ENCODE results near the gene SRGAP1. TPM values are rescaled to one million over a fixed set of nuclear protein-coding genes. Genes with fewer than 3 reads are reported as not detected.
A peak's percentile ranks its signal among the peaks of the same experiment; 100 is the strongest.

The SRGAP1 gene
- total RNA-seq (2014; rRNA removed; shearing (Covaris generic)): 3.7 and 4.1 TPM in 2 replicates

GRCh38 chr12:63844391-63845341 is at the start of gene SRGAP1:
TSS of gene SRGAP1 (plus strand) at chr12:63844700. CDS start at chr12:63844817, 117 bp downstream.
- no peaks in the 10 kb centered on the region for H3K9me3 ChIP-seq (replicated peaks)
- peaks cover 6% of the 10 kb centered on the region for H3K36me3 ChIP-seq
- peak within 1 kb of the TSS; percentile 87 for H3K4me3 ChIP-seq
- H3K27me3 ChIP-seq (replicated peaks): no peaks in the 10 kb centered on the region
- H3K27ac ChIP-seq: peak within 1 kb of the TSS; percentile 78
- H3K4me1 ChIP-seq (replicated peaks): peaks cover 15% of the 10 kb centered on the region
- DNase-seq (ENCODE audit: low read depth in 1 of 2, low spot score in 2 of 2): peak; percentile 58 to 75

- H3K4me1 ChIP-seq (replicated peaks): no peaks in the 10 kb centered on the region
- no peaks in the 10 kb centered on the region for H3K27me3 ChIP-seq (replicated peaks)
- no peaks in the 10 kb centered on the region for H3K9me3 ChIP-seq (replicated peaks)
- no peak for DNase-seq (ENCODE audit: low read depth in 1 of 2, low spot score in 2 of 2)
- H3K36me3 ChIP-seq: peaks cover 20% of the 10 kb centered on the region
- H3K27ac ChIP-seq: no peak overlapping the region
- H3K4me3 ChIP-seq: no peak overlapping the region
Observed at GRCh38 chr12:63795032-63795687, 49.3 kb upstream of the SRGAP1 start.

- no peak overlapping the region for H3K27ac ChIP-seq
Observed at GRCh38 chr12:63795944-63796343, 48.6 kb upstream of the SRGAP1 start.

GRCh38 chr12:63802012-63802608 is 42.4 kb upstream of the SRGAP1 start:
- H3K27me3 ChIP-seq (replicated peaks): no peaks in the 10 kb centered on the region
- H3K36me3 ChIP-seq: no peaks in the 10 kb centered on the region
- peak in 1 of 2 experiments; percentile 12 for DNase-seq (ENCODE audit: low read depth in 1 of 2, low spot score in 2 of 2)
- H3K4me3 ChIP-seq: no peak overlapping the region
- H3K27ac ChIP-seq: no peak overlapping the region
- no peaks in the 10 kb centered on the region for H3K9me3 ChIP-seq (replicated peaks)
- no peaks in the 10 kb centered on the region for H3K4me1 ChIP-seq (replicated peaks)

More at GRCh38 chr12:63795944-63796343, 48.6 kb upstream of the SRGAP1 start:
- no peaks in the 10 kb centered on the region for H3K4me1 ChIP-seq (replicated peaks)
- H3K4me3 ChIP-seq: no peak overlapping the region
- no peak for DNase-seq (ENCODE audit: low read depth in 1 of 2, low spot score in 2 of 2)
- no peaks in the 10 kb centered on the region for H3K27me3 ChIP-seq (replicated peaks)
- peaks cover 14% of the 10 kb centered on the region; the same call in 1 of the 2 replicates for H3K36me3 ChIP-seq
- H3K9me3 ChIP-seq (replicated peaks): no peaks in the 10 kb centered on the region

- DNase-seq (ENCODE audit: low read depth in 1 of 2, low spot score in 2 of 2): no peak
- Histone ChIP-seq H3K4me1 (replicated peaks) (no peaks in the 10 kb centered on the region), H3K4me3 (no peak overlapping the region), H3K27ac (no peak overlapping the region), H3K9me3 (replicated peaks) (no peaks in the 10 kb centered on the region), H3K36me3 (no peaks in the 10 kb centered on the region; the same call in 1 of the 2 replicates), H3K27me3 (replicated peaks) (no peaks in the 10 kb centered on the region)
Observed at GRCh38 chr12:63804746-63805145, 39.8 kb upstream of the SRGAP1 start.

- no peaks in the 10 kb centered on the region for H3K4me1 ChIP-seq (replicated peaks)
- no peak overlapping the region for H3K27ac ChIP-seq
- no peak for DNase-seq (ENCODE audit: low read depth in 1 of 2, low spot score in 2 of 2)
- no peak overlapping the region for H3K4me3 ChIP-seq
- H3K9me3 ChIP-seq (replicated peaks): no peaks in the 10 kb centered on the region
- H3K36me3 ChIP-seq: no peaks in the 10 kb centered on the region; the same call in 1 of the 2 replicates
- H3K27me3 ChIP-seq (replicated peaks): no peaks in the 10 kb centered on the region
Observed at GRCh38 chr12:63805704-63806672, 38.5 kb upstream of the SRGAP1 start.

- no peaks in the 10 kb centered on the region for H3K9me3 ChIP-seq (replicated peaks)
- H3K4me1 ChIP-seq (replicated peaks): no peaks in the 10 kb centered on the region
- no peak overlapping the region for H3K4me3 ChIP-seq
- H3K36me3 ChIP-seq: no peaks in the 10 kb centered on the region; the same call in 1 of the 2 replicates
- DNase-seq (ENCODE audit: low read depth in 1 of 2, low spot score in 2 of 2): no peak
- no peak overlapping the region for H3K27ac ChIP-seq
- no peaks in the 10 kb centered on the region for H3K27me3 ChIP-seq (replicated peaks)
Observed at GRCh38 chr12:63808631-63809030, 35.9 kb upstream of the SRGAP1 start.

- Histone ChIP-seq H3K27ac (no peak overlapping the region), H3K36me3 (no peaks in the 10 kb centered on the region; the same call in 1 of the 2 replicates), H3K27me3 (replicated peaks) (no peaks in the 10 kb centered on the region), H3K4me3 (no peak overlapping the region), H3K4me1 (replicated peaks) (no peaks in the 10 kb centered on the region), H3K9me3 (replicated peaks) (no peaks in the 10 kb centered on the region)
- no peak for DNase-seq (ENCODE audit: low read depth in 1 of 2, low spot score in 2 of 2)
Observed at GRCh38 chr12:63809566-63809965, 34.9 kb upstream of the SRGAP1 start.

- H3K9me3 ChIP-seq (replicated peaks): no peaks in the 10 kb centered on the region
- DNase-seq (ENCODE audit: low read depth in 1 of 2, low spot score in 2 of 2): no peak
- H3K4me3 ChIP-seq: no peak overlapping the region
- H3K4me1 ChIP-seq (replicated peaks): no peaks in the 10 kb centered on the region
- H3K36me3 ChIP-seq: no peaks in the 10 kb centered on the region; the same call in 1 of the 2 replicates
- no peak overlapping the region for H3K27ac ChIP-seq
- H3K27me3 ChIP-seq (replicated peaks): no peaks in the 10 kb centered on the region
Observed at GRCh38 chr12:63811334-63811733, 33.2 kb upstream of the SRGAP1 start.

GRCh38 chr12:63811755-63812154 is 32.7 kb upstream of the SRGAP1 start:
- Histone ChIP-seq H3K4me1 (replicated peaks) (no peaks in the 10 kb centered on the region), H3K36me3 (no peaks in the 10 kb centered on the region; the same call in 1 of the 2 replicates), H3K4me3 (no peak overlapping the region), H3K27me3 (replicated peaks) (no peaks in the 10 kb centered on the region), H3K9me3 (replicated peaks) (no peaks in the 10 kb centered on the region), H3K27ac (no peak overlapping the region)
- DNase-seq (ENCODE audit: low read depth in 1 of 2, low spot score in 2 of 2): no peak

- H3K27ac ChIP-seq: no peak overlapping the region
- H3K36me3 ChIP-seq: no peaks in the 10 kb centered on the region; the same call in 1 of the 2 replicates
- DNase-seq (ENCODE audit: low read depth in 1 of 2, low spot score in 2 of 2): no peak
- no peak overlapping the region for H3K4me3 ChIP-seq
- no peaks in the 10 kb centered on the region for H3K9me3 ChIP-seq (replicated peaks)
- no peaks in the 10 kb centered on the region for H3K4me1 ChIP-seq (replicated peaks)
- no peaks in the 10 kb centered on the region for H3K27me3 ChIP-seq (replicated peaks)
Observed at GRCh38 chr12:63814146-63814772, 30.2 kb upstream of the SRGAP1 start.

GRCh38 chr12:63815482-63815852 is 29.0 kb upstream of the SRGAP1 start:
- Histone ChIP-seq H3K36me3 (no peaks in the 10 kb centered on the region), H3K9me3 (replicated peaks) (no peaks in the 10 kb centered on the region)

More at GRCh38 chr12:63815482-63815852, 29.0 kb upstream of the SRGAP1 start:
- no peaks in the 10 kb centered on the region for H3K27me3 ChIP-seq (replicated peaks)
- H3K27ac ChIP-seq: no peak overlapping the region
- no peaks in the 10 kb centered on the region for H3K4me1 ChIP-seq (replicated peaks)
- no peak overlapping the region for H3K4me3 ChIP-seq
- DNase-seq (ENCODE audit: low read depth in 1 of 2, low spot score in 2 of 2): no peak

Measured in SJSA1 (cell line).